BLaER1 treated with 17β-estradiol and CSF1 and Interleukin-3, amounts not matched to agents 10 nM and 100 nM (cell line): Measurements from ENCODE around the gene PPM1N.

Experiments
- H3K27ac ChIP-seq, 11 experiments: shearing (Covaris generic); formaldehyde crosslinking; 2 replicates each; pipeline ENCODE4 v1.8.1; 2022
- H3K27me3 ChIP-seq, 11 experiments: shearing (Covaris generic); formaldehyde crosslinking; 2 replicates each; pipeline ENCODE4 v1.8.1; 2022
- H3K36me3 ChIP-seq, 11 experiments: shearing (Covaris generic); formaldehyde crosslinking; 2 replicates each; pipeline ENCODE4 v1.8.1; 2022
- H3K4me1 ChIP-seq, 10 experiments: shearing (Covaris generic); formaldehyde crosslinking; 2 replicates each; pipeline ENCODE4 v1.8.1; 2022
- H3K4me2 ChIP-seq, 11 experiments: shearing (Covaris generic); formaldehyde crosslinking; 2 replicates each; pipeline ENCODE4 v1.8.1; 2022
- H3K4me3 ChIP-seq, 10 experiments: shearing (Covaris generic); formaldehyde crosslinking; 2 replicates each; pipeline ENCODE4 v1.8.1; 2022
- H3K9ac ChIP-seq, 11 experiments: shearing (Covaris generic); formaldehyde crosslinking; 2 replicates each; pipeline ENCODE4 v1.8.1; 2022
- H3K9me3 ChIP-seq, 11 experiments: shearing (Covaris generic); formaldehyde crosslinking; replicated peaks in 1 of 11; 2 replicates each; pipeline ENCODE4 v1.8.1; 2022
- H4K20me1 ChIP-seq, 11 experiments: shearing (Covaris generic); formaldehyde crosslinking; 2 replicates each; pipeline ENCODE4 v1.8.1; 2022
- Cebpa-rat ChIP-seq, 11 experiments: shearing (Covaris generic); IDR thresholded peaks; 2 replicates each; pipeline ENCODE4 v1.8.1; 2022

The PPM1N gene

DNA sequence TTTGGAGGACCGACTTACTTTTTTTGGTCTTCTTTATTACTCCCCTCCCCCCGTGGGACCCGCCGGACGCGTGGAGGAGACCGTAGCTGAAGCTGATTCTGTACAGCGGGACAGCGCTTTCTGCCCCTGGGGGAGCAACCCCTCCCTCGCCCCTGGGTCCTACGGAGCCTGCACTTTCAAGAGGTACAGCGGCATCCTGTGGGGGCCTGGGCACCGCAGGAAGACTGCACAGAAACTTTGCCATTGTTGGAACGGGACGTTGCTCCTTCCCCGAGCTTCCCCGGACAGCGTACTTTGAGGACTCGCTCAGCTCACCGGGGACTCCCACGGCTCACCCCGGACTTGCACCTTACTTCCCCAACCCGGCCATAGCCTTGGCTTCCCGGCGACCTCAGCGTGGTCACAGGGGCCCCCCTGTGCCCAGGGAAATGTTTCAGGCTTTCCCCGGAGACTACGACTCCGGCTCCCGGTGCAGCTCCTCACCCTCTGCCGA is 30.0 kb upstream of the PPM1N start:
- no peaks in the 10 kb centered on the region for H3K9me3 ChIP-seq
- peaks cover 0 to 32% (median 11%) of the 10 kb centered on the region in 11 experiments; a peak in 15 of 22 replicates for H4K20me1 ChIP-seq
- H3K27me3 ChIP-seq: peaks cover 26 to 37% (median 29%) of the 10 kb centered on the region in 11 experiments
- H3K4me3 ChIP-seq: peak overlapping the region; percentile 64 to 84 (median 73)
- peaks cover 27 to 62% (median 55%) of the 10 kb centered on the region in 10 experiments for H3K4me1 ChIP-seq
- TF ChIP-seq Cebpa-rat (IDR thresholded peaks at IDR 0.05): no peak
- peak overlapping the region; percentile 74 to 97 (median 83) for H3K9ac ChIP-seq
- H3K36me3 ChIP-seq: no peaks in the 10 kb centered on the region
- peak overlapping the region in 9 of 11 experiments; percentile 71 to 99 (median 86); a peak in 13 of 22 replicates for H3K27ac ChIP-seq
- H3K4me2 ChIP-seq: peak overlapping the region; percentile 99 to 100 (median 100)

DNA sequence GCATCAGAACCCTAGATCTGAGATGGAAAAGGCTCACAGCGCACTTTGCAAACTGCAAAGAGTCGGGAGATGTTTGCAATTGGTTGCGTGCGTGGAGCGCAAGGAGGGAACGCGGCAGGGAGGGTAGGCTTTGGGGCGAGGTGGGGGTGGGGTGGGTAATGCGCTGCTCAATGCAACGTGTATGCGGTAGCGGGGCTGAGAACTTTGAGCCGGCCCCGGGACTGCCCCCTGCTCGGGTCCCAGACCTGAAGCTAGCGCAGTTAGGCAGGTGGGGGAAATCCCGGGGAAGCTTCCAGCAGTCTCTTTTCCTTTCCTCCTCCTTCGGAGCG is 29.5 kb upstream of the PPM1N start:
- peaks cover 0 to 32% (median 11%) of the 10 kb centered on the region in 11 experiments; a peak in 15 of 22 replicates for H4K20me1 ChIP-seq
- no peak for TF ChIP-seq Cebpa-rat (IDR thresholded peaks at IDR 0.05)
- peak overlapping the region; percentile 71 to 99 (median 86) for H3K27ac ChIP-seq
- H3K9me3 ChIP-seq: no peaks in the 10 kb centered on the region
- H3K9ac ChIP-seq: peak overlapping the region; percentile 74 to 97 (median 83)
- H3K4me2 ChIP-seq: peak overlapping the region; percentile 99 to 100 (median 100)
- H3K4me1 ChIP-seq: peaks cover 27 to 62% (median 55%) of the 10 kb centered on the region in 10 experiments
- H3K27me3 ChIP-seq: peaks cover 32 to 42% (median 35%) of the 10 kb centered on the region in 11 experiments
- H3K4me3 ChIP-seq: peak overlapping the region; percentile 64 to 84 (median 73)
- H3K36me3 ChIP-seq: no peaks in the 10 kb centered on the region

DNA sequence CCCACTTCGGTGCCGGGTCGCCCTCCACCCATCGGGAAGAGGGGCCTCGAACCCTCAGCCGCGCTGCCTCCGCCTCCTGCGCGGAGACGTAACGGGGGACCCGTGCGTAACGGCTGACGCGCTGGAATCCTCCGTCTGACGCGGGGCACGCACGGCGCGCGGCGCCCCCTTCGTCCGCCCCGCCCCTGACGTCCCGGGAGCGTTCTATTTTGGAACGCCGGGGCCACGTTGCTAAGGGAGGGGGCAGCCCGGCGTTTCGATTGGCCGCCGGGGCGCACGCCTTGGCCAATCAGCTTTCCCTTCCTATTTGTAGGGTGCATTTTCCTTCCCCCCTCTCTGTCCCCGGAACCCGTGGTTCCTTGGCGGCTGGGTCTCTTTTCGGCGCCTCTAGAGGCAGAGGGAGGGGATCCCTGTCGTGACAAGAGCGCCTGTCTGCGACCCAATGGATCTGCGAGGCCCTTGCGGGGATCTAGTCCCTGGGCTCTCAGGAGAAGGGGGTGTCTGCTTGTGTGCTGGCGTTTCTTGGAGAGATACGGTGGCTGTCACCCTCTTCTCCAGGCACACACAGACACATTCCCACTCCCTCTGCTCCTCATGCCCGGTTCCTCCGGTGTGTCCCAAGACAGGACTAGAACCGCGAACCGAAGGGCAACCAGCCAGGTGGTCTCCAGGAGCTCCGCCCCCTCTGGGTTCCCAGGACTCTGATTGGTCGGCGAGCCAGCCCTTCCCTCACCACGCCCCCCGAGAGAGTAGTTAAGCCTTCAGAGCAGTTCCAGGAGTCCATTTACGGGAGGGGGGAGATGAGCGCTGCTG is 28.9 kb upstream of the PPM1N start:
- peak overlapping the region; percentile 80 to 99 (median 86) for H3K27ac ChIP-seq

DNA sequence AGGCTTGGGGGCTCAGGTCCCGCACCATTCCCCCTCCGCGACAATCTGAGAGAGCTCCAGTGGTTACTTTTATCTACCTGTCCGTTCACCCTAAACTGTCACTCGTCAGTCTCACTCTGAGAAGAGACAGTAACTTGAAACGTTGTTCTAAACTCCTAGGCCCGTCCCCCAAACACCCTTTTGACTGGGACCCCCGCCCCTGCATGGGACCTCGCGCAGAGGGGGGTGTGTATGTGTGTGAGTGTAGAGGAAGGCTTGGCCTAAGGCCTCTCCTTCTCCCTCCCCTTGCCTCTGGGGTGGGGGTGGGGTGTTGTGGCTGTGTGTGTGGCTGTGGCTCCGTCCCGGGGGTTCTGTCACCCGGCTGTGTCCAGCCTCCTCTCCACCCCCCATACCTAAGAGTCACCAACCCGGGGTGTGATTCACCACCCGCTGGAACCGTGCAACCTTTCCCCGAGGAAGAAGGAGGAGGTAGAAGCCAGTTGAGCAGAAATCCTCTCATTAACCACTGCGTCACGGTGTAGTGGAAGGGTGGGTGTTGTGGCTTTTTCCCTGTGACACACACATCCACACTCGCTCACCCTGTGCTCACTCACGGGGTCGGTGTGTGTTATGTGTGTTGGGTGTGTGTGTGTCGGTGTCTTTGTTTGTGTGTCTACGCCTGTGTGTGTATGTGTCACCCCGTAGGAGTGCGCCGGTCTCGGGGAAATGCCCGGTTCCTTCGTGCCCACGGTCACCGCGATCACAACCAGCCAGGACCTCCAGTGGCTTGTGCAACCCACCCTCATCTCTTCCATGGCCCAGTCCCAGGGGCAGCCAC is 28.1 kb upstream of the PPM1N start:
- Histone ChIP-seq H3K27me3 (peaks cover 46 to 56% (median 49%) of the 10 kb centered on the region in 11 experiments), H3K36me3 (no peaks in the 10 kb centered on the region), H3K4me3 (peak overlapping the region; percentile 64 to 84 (median 73)), H3K27ac (peak overlapping the region; percentile 80 to 99 (median 86)), H3K4me2 (peak overlapping the region; percentile 98 to 100 (median 100)), H3K9ac (peak overlapping the region; percentile 74 to 97 (median 83)), H3K4me1 (peaks cover 27 to 54% (median 50%) of the 10 kb centered on the region in 10 experiments), H3K9me3 (no peaks in the 10 kb centered on the region), H4K20me1 (peaks cover 0 to 36% (median 11%) of the 10 kb centered on the region in 11 experiments; a peak in 15 of 22 replicates)
- no peak for TF ChIP-seq Cebpa-rat (IDR thresholded peaks at IDR 0.05)

More for the DNA sequence above, 28.9 kb upstream of the PPM1N start:
- no peaks in the 10 kb centered on the region for H3K9me3 ChIP-seq
- peaks cover 38 to 48% (median 41%) of the 10 kb centered on the region in 11 experiments for H3K27me3 ChIP-seq
- no peak for TF ChIP-seq Cebpa-rat (IDR thresholded peaks at IDR 0.05)
- H4K20me1 ChIP-seq: peaks cover 0 to 32% (median 11%) of the 10 kb centered on the region in 11 experiments; a peak in 15 of 22 replicates
- peak overlapping the region; percentile 64 to 84 (median 73) for H3K4me3 ChIP-seq
- peaks cover 27 to 61% (median 55%) of the 10 kb centered on the region in 10 experiments for H3K4me1 ChIP-seq
- H3K9ac ChIP-seq: peak overlapping the region; percentile 74 to 97 (median 83)
- H3K36me3 ChIP-seq: no peaks in the 10 kb centered on the region
- H3K4me2 ChIP-seq: peak overlapping the region; percentile 99 to 100 (median 100)

DNA sequence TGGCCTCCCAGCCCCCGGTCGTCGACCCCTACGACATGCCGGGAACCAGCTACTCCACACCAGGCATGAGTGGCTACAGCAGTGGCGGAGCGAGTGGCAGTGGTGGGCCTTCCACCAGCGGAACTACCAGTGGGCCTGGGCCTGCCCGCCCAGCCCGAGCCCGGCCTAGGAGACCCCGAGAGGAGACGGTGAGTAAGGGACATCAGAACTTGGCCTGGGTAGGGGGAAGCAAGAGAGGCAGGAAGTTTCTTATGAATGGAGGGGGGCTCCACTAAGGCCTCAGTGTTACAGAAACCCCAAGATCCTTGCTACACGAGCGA is 27.5 kb upstream of the PPM1N start:
- peaks cover 52 to 62% (median 55%) of the 10 kb centered on the region in 11 experiments for H3K27me3 ChIP-seq
- peak overlapping the region; percentile 98 to 100 (median 100) for H3K4me2 ChIP-seq
- peak overlapping the region in 4 of 10 experiments; percentile 64 to 84 (median 75); a peak in 3 of 20 replicates for H3K4me3 ChIP-seq
- no peaks in the 10 kb centered on the region for H3K9me3 ChIP-seq
- H3K9ac ChIP-seq: peak overlapping the region in 6 of 11 experiments; percentile 74 to 94 (median 83); a peak in 6 of 22 replicates
- H3K4me1 ChIP-seq: peaks cover 27 to 57% (median 51%) of the 10 kb centered on the region in 10 experiments
- TF ChIP-seq Cebpa-rat (IDR thresholded peaks at IDR 0.05): no peak
- H4K20me1 ChIP-seq: peaks cover 0 to 36% (median 11%) of the 10 kb centered on the region in 11 experiments; a peak in 15 of 22 replicates
- no peaks in the 10 kb centered on the region for H3K36me3 ChIP-seq
- H3K27ac ChIP-seq: peak overlapping the region in 4 of 11 experiments; percentile 81 to 99 (median 83); a peak in 7 of 22 replicates

DNA sequence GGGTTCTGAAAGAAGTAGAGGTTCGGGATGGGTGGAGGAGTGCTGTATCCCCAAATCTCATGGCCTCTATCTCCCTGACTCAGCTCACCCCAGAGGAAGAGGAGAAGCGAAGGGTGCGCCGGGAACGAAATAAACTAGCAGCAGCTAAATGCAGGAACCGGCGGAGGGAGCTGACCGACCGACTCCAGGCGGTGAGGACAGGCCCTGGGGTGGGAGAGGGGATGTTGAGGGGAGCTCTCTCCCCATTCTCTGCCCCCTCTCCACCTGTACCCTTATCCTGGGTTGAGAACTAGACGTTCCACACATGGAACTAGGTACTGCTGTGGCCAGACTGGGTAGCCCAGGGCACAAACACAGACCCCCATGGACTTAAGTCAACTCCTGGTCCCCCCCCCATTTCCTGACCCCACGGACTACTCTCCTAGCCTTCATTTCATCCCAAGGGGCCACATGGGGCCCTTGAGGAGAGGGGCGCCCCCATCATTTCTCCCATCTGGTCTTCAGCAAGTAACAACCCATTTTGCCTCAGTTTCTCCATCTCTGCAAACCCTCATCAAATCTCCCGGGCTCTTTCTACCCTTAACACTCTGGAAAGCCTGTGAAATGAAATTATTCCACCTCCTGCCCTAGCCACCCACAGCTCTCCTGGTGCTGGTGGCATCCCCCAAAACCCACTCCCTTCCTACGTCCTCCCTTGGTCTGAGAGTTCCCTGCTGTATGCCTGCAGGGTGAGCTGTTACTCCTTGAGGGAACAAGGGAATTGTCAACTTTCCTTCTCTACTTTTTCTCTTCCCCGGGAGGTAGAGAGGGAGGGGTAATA is 26.9 kb upstream of the PPM1N start:
- no peak for TF ChIP-seq Cebpa-rat (IDR thresholded peaks at IDR 0.05)
- peaks cover 27 to 63% (median 57%) of the 10 kb centered on the region in 10 experiments for H3K4me1 ChIP-seq
- H3K36me3 ChIP-seq: no peaks in the 10 kb centered on the region
- H3K4me2 ChIP-seq: peak overlapping the region; percentile 98 to 100 (median 100); a peak in 19 of 22 replicates
- peaks cover 52 to 68% (median 60%) of the 10 kb centered on the region in 11 experiments for H3K27me3 ChIP-seq
- H3K27ac ChIP-seq: 0 out of 22 replicates have a peak overlapping the region, but pooled peaks of 1 of the 11 experiments have one; percentile 81
- no peak overlapping the region for H3K4me3 ChIP-seq
- H3K9ac ChIP-seq: peak overlapping the region in 1 of 11 experiments; percentile 94; a peak in 1 of 22 replicates
- H4K20me1 ChIP-seq: peaks cover 0 to 36% (median 11%) of the 10 kb centered on the region in 11 experiments; a peak in 15 of 22 replicates
- no peaks in the 10 kb centered on the region for H3K9me3 ChIP-seq

DNA sequence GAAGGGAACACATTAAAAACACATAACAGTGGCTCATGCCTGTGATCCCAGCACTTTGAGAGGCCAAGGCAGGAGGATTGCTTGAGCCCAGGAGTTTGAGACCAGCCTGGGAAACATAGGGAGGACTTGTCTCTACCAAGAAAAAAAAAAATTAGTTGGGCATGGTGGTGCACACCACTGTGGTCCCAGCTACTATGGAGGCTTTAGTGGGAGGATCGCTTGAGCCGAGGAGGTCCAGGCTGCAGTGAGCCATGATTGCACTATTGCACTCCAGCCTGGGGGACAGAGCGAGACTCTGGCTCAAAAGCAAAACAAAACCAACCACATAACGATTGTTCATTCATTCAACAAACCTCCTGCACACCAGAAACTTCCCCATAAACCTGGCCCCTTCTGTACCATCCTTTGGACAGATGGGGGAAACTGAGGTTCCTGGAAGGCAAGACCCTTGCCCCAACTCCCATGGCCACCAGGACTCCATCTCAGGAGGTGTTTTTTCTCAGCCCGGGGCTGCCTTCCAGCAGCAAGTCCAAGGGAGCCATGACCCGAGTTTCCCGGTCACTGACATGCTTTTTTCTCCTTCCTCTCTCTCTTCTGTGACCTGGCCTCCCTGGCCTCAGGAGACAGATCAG is 26.2 kb upstream of the PPM1N start:
- peak overlapping the region in 1 of 10 experiments; percentile 46; a peak in 1 of 20 replicates for H3K4me3 ChIP-seq
- peaks cover 0 to 36% (median 11%) of the 10 kb centered on the region in 11 experiments; a peak in 15 of 22 replicates for H4K20me1 ChIP-seq
- H3K4me2 ChIP-seq: peak overlapping the region; percentile 2 to 100 (median 44); a peak in 18 of 22 replicates
- TF ChIP-seq Cebpa-rat (IDR thresholded peaks at IDR 0.05): no peak
- peaks cover 52 to 70% (median 62%) of the 10 kb centered on the region in 11 experiments for H3K27me3 ChIP-seq
- H3K27ac ChIP-seq: no peak overlapping the region
- no peak overlapping the region; a peak in 1 of 22 replicates for H3K9ac ChIP-seq
- H3K36me3 ChIP-seq: no peaks in the 10 kb centered on the region
- H3K9me3 ChIP-seq: no peaks in the 10 kb centered on the region
- H3K4me1 ChIP-seq: peaks cover 27 to 66% (median 58%) of the 10 kb centered on the region in 10 experiments
